Measurements from ENCODE around the gene MSL3. TPM values are rescaled to one million over a fixed set of nuclear protein-coding genes. Genes with fewer than 3 reads are reported as not detected.

The MSL3 gene
- total RNA-seq, 2 donors from 2014 or later = 16.2 to 18.0 TPM

- H3K4me1 Mint-ChIP-seq = no peaks in the 10 kb centered on the region
- H3K27ac Mint-ChIP-seq = no peak overlapping the region
- TF ChIP-seq CTCF (conservative IDR thresholded peaks at IDR 0.05) = peak; percentile 23
- Histone ChIP-seq H3K36me3 (ENCODE audit: control insufficient read depth, insufficient read depth, low read length) (no peaks in the 10 kb centered on the region), H3K27me3 (ENCODE audit: control insufficient read depth, insufficient read depth, low read length, poor library complexity, severe bottlenecking) (no peaks in the 10 kb centered on the region), H3K27ac (ENCODE audit: low read depth, low read length) (no peak overlapping the region), H3K4me3 (ENCODE audit: low read length) (no peak overlapping the region), H3K9me3 (ENCODE audit: control insufficient read depth, low read length) (no peaks in the 10 kb centered on the region), H3K4me1 (ENCODE audit: control insufficient read depth, insufficient read depth, low read length) (no peaks in the 10 kb centered on the region), H3K9ac (ENCODE audit: extremely low read depth, low read length, poor library complexity, severe bottlenecking) (no peak overlapping the region)
- DNase-seq = no peak
- no peaks in the 10 kb centered on the region for H3K27me3 Mint-ChIP-seq (ENCODE audit: insufficient read depth)
- no peak overlapping the region for H3K4me3 Mint-ChIP-seq
- peaks cover 34% of the 10 kb centered on the region for H3K9me3 Mint-ChIP-seq
- H3K36me3 Mint-ChIP-seq (ENCODE audit: low read depth) = no peaks in the 10 kb centered on the region
Measured at GRCh38 chrX:11791090-11791489, 33.1 kb downstream of the MSL3 start.

DNA sequence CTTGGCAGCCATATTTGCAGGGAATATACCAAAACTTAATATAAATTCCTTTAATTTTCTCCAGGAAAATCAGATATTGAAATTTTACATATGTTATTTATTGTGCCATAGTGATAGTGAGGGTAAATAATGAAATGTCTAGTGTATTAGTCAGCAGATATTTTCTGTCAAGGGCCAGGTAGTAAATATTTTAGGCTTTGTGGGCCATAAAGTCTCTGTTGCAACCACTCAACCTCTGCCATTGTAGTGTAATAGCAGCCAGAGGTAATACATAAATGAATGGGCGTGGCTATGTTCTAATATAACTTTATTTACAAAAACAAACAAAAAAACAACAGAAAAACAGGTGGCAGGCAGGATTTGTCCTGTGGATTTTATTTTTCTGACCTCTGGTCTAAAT lies 33.5 kb downstream of the MSL3 start:
- H3K27ac ChIP-seq (ENCODE audit: low read depth, low read length) = no peak overlapping the region
- no peaks in the 10 kb centered on the region for H3K4me1 ChIP-seq (ENCODE audit: control insufficient read depth, insufficient read depth, low read length)
- H3K27ac Mint-ChIP-seq = no peak overlapping the region
- WGBS, 2 experiments (ENCODE audit: insufficient coverage in 1 of 2, insufficient read length in 1 of 2) = no CpG with 5 or more reads among the region's 1 CpG
- peaks cover 36% of the 10 kb centered on the region for H3K9me3 Mint-ChIP-seq
- no peak overlapping the region for H3K4me3 Mint-ChIP-seq
- H3K4me1 Mint-ChIP-seq = no peaks in the 10 kb centered on the region
- H3K9ac ChIP-seq (ENCODE audit: extremely low read depth, low read length, poor library complexity, severe bottlenecking) = no peak overlapping the region
- H3K36me3 ChIP-seq (ENCODE audit: control insufficient read depth, insufficient read depth, low read length) = no peaks in the 10 kb centered on the region
- H3K36me3 Mint-ChIP-seq (ENCODE audit: low read depth) = no peaks in the 10 kb centered on the region
- no peak for TF ChIP-seq CTCF (conservative IDR thresholded peaks at IDR 0.05)
- H3K27me3 Mint-ChIP-seq (ENCODE audit: insufficient read depth) = no peaks in the 10 kb centered on the region
- H3K27me3 ChIP-seq (ENCODE audit: control insufficient read depth, insufficient read depth, low read length, poor library complexity, severe bottlenecking) = no peaks in the 10 kb centered on the region
- no peak overlapping the region for H3K4me3 ChIP-seq (ENCODE audit: low read length)
- no peak for DNase-seq
- no peaks in the 10 kb centered on the region for H3K9me3 ChIP-seq (ENCODE audit: control insufficient read depth, low read length)

DNA sequence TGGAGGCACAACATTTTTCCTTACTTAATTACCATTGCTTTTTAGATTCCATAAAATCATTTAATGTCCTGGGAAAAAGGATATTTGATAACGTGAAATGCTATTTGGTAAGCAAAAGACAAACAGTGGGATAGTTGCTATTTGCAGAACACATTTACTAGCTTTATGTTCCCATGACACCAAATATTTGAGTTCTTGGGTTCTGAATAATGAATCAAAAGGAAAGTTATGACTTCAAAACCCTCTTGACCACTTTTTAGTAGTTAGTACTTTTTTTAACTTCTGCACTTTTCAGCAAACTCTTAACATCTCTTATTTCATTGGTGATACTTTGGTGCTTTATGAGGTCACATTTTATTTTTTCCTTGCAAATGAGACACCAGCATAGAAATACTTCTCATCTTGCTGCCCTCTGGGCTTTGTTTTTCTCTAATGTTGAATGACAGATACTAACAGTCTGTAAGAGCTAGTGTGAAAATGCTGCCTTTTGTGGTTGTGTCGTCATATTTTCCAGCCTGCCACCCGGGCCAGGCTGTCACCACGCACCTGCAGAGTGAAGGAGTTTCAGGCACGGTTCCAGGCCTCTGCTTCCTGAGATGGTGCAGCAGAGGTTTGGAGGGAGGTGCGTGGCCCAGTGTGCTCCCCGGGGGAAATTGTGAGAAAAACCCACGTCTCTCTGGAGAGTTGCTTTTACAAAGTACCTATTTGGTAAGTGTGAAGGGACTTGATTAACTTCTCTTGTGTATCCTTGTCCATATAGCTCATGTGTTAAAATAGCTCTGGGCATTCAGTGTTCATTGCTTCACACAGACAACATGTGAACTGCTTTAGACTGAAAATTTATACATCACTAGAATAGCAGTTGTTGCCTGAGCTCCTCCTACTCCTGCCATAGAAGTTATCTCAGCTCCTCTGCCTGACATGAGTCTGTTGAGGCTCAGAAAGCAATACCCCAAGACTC lies 34.7 kb downstream of the MSL3 start:
- H3K27me3 Mint-ChIP-seq (ENCODE audit: insufficient read depth) = no peaks in the 10 kb centered on the region
- Histone ChIP-seq H3K27ac (ENCODE audit: low read depth, low read length) (no peak overlapping the region), H3K9me3 (ENCODE audit: control insufficient read depth, low read length) (no peaks in the 10 kb centered on the region), H3K9ac (ENCODE audit: extremely low read depth, low read length, poor library complexity, severe bottlenecking) (no peak overlapping the region), H3K36me3 (ENCODE audit: control insufficient read depth, insufficient read depth, low read length) (no peaks in the 10 kb centered on the region), H3K27me3 (ENCODE audit: control insufficient read depth, insufficient read depth, low read length, poor library complexity, severe bottlenecking) (no peaks in the 10 kb centered on the region), H3K4me1 (ENCODE audit: control insufficient read depth, insufficient read depth, low read length) (no peaks in the 10 kb centered on the region), H3K4me3 (ENCODE audit: low read length) (no peak overlapping the region)
- peaks cover 40% of the 10 kb centered on the region for H3K9me3 Mint-ChIP-seq
- no peak overlapping the region for H3K27ac Mint-ChIP-seq
- no peaks in the 10 kb centered on the region for H3K4me1 Mint-ChIP-seq
- DNase-seq = no peak
- no peak for TF ChIP-seq CTCF (conservative IDR thresholded peaks at IDR 0.05)
- H3K36me3 Mint-ChIP-seq (ENCODE audit: low read depth) = no peaks in the 10 kb centered on the region
- H3K4me3 Mint-ChIP-seq = no peak overlapping the region
- WGBS, 2 experiments (ENCODE audit: insufficient coverage in 1 of 2, insufficient read length in 1 of 2) = 83% methylated on average over 7 of the region's 8 CpGs; no CpG with 5 or more reads in 1 of the 2 experiments
